Left renal cortex interstitium (tissue), 4 donors: Measurements from ENCODE around the gene ZNF430. TPM values are rescaled to one million over a fixed set of nuclear protein-coding genes. Genes with fewer than 3 reads are reported as not detected.
"Not testable (repeated sequence)": the region's sequence is repeated elsewhere in the genome, so short reads cannot be mapped to it uniquely, and the experiment has no call there.

Experiments used
- DNase-seq, 4 donors: peaks; one replicate each; pipeline ENCODE4 v3.0.0-alpha.2; 2013; ENCODE audit warnings: low read depth in 4 of 4, low spot score in 2 of 4, missing footprints in 1 of 4
- polyA plus RNA-seq, 4 donors: library from polyadenylated mRNA; unstranded; fragments of 120-200 nt; gene quantifications; one replicate each; pipeline ENCODE4 v1.2.1, GENCODE V29; 2013; ENCODE audit not compliant: insufficient read length in 4 of 4

Gene ZNF430
- 10 to 100 TPM in 3 of 4 donors, 1 to 10 TPM in 1; 9.7 to 11.8 (median 10.0) TPM for polyA plus RNA-seq

GRCh38 chr19:21020298-21021227 is at the start of gene ZNF430:
ZNF430 (plus strand) TSS chr19:21020657; CDS start chr19:21020801, 144 bp downstream.
- DNase-seq: peak; percentile 86 to 97 (median 89)

GRCh38 chr19:20992788-20993187 is 27.7 kb upstream of the ZNF430 start:
- DNase-seq: not testable (repeated sequence)

DNA sequence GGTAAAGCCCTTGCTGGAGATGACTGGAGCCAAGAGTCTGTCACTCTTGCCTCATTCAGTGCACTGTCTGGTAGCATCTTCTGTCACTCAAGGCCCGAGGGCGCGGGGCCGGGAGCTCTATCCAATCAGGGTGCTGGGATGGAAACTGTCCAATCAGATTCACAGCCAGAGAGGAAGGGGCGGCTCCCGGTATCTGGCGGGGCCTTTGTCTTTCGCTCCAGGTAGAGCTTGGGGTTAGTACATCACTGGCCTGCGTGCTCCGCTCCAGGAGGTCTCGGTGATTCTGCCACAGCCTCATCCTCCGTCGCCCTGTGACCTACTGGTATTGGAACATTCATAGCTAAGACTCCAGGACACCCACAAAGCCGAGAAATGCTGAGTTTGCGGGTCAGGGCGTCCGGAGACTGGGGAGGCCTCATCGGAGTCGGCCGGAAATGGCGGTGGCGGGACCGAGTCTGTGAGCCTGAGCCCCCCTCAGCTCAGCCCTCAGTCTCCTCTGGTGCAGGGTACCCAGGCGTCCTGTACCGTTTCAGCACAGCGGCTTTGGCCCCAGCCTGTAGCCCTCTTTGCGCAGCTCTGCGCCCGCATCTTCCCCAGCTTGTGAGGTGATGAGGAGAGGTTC is 20.6 kb upstream of the ZNF430 start:
- peak; percentile 75 to 94 (median 87) for DNase-seq

GRCh38 chr19:21021238-21021637 is 781 bp downstream of the ZNF430 start:
- DNase-seq: not testable (repeated sequence)

GRCh38 chr19:21022996-21023395 is 2.5 kb downstream of the ZNF430 start:
- DNase-seq: no peak

DNA sequence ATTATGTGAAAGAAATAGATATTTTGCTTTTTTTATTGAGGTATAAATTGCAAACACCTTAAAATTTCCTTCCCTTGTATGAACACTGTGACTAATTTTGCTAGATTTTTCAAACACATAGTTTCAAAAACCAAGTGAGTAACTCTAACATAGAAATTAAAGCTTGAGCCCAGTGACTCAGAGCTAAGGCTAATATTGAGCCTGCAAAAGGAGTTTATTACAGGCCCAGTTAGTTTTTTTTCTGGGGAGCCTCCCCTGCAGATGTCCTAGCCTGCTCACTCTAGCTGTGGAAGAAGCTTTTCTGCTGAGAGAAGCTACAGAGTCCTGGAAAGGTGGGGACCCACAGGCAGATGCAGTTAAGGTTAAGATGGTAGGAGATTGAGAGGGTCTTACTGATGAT is 3.4 kb downstream of the ZNF430 start:
- DNase-seq: no peak

DNA sequence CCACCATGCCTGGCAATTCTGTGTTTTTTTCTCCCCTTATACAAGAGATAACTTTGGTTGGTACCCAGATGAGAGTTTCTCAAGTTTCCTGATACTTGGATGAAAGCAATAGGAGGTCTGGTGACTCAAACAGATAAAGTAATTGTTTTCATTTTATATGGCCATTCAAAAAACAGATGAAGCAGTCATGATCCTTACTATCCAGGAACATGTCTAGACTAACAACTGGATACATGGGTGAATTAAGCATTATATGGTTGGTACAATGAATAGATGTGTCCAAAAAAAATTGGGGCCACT is 8.5 kb downstream of the ZNF430 start:
- DNase-seq: no peak

DNA sequence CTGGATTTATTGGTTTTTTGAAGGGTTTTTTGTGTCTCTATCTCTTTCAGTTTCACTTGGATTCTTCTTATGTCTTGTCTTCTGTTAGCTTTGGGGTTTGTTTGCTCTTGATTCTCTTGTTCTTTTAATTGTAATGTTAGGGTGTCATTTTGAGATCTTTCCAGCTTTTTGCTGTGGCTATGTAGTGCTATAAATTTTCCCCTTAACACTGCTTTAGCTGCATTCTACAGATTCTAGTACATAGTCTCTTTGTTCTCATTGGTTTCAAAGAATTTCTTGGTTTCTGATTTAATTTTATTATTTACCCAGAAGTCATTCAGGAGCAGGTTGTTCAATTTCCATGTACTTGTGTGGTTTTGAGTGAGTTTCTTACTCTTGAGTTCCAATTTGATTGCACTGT is 24.6 kb downstream of the ZNF430 start:
- DNase-seq: no peak

DNA sequence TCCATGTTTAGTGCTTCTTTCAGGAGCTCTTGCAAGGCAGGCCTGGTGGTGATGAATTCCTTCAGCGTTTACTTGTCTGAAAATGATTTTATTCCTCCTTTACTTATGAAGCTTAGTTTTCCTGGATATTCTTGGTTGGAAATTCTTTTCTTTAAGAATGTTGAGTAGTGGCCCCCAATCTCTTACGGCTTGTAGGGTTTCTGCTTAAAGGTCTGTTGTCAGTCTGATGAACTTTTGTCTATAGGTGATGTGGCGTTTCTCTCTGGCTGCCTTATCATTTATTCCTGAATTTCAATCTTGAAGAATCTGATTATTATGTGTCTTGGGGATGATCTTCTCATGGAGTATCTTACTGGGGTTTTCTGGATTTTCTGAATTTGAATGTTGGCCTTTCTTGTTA is 26.0 kb downstream of the ZNF430 start:
- no peak for DNase-seq

- no peak for DNase-seq
These were observed 27.3 kb downstream of the ZNF430 start for GRCh38 chr19:21047716-21048115.

- no peak for DNase-seq
These were observed 32.4 kb downstream of the ZNF430 start for GRCh38 chr19:21052902-21053301.

- DNase-seq: no peak
These were observed 44.9 kb downstream of the ZNF430 start for GRCh38 chr19:21065336-21065735.

DNA sequence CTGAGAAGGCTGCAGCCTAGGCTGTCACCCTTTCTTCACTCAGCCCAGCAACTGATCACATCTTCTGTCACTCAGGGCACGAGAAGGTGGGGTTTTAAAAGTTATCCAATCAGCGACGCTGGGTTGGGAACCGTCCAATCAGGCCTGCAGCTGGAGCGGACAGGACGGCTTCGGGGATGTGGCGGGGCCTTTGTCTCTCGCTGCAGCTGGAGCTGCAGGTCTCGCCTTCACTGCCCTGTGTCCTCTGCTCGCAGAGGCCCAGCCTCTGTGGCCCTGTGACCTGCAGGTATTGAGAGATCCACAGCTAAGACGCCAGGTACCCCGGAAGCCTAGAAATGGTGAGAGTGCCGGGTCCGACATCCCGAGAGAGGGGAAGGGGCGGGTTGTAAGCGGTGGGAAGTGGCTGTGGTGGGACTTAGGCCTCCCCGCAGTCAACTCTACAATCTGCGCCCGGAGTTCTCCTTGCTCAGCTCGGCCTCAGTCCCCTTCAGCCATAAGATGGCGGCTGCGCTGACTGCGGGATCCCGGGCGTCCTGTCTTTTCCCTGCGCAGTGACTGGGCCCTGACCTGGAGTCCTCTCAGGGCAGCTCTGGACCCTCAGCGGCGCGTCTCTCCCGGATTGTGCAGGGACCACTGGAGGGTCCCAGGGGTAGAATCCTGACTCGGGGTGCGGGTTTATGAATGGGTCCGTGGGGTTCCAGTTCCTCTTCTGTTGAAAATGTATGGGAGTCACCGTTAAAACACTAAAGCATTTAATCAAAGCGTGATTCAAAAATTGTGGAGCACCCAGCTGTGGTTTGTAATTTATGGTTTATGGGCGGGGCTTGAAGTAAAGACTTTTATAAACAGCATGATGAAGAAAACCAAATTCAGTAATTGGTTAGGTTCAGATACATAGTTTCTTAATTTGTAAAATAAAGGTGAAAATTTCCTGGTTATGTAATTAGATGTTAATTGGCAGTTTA is 61.8 kb downstream of the ZNF430 start, which contains the start of gene ZNF714:
TSS of gene ZNF714 (plus strand) at position 193 of the 965 bp plus-strand sequence. CDS start 16,066 bp downstream, outside the sequence.
- peak; percentile 68 to 89 (median 80) for DNase-seq

- DNase-seq: no peak
These were observed 63.9 kb downstream of the ZNF430 start for GRCh38 chr19:21084343-21084742.

GRCh38 chr19:21087871-21088270 is 67.4 kb downstream of the ZNF430 start:
- DNase-seq: no peak

GRCh38 chr19:21092109-21092508 is 71.7 kb downstream of the ZNF430 start:
- DNase-seq: no peak

DNA sequence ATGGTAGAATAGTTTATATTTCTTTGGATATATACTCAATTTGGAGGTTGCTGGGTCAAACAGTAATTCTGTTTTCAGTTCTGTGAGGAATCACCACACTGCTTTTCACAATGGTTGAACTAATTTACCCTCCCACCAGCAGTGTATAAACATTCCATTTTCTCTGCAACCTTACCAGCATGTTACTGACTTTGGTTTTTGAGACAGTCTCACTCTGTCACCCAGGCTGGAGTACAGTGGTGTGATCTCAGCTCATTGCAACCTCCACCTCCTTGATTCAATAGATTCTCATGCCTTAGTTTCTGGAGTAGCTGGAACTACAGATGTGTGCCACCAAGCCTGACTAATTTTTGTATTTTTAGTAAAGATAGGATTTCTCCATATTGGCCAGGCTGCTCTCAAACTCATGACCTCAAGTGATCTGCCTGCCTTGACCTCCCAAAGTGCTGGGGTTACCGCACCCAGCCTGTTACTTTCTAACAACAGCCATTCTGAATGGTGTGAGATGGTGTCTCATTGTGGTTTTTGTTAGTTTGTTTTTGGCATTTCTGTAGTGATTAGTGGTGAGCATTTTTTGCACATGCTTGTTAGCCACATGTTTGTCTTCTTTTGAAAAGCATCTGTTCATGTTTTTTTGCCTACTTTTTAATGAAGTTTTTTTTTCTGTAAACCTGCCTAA is 74.0 kb downstream of the ZNF430 start:
- DNase-seq: no peak

GRCh38 chr19:21098291-21098690 is 77.8 kb downstream of the ZNF430 start:
- no peak for DNase-seq

- DNase-seq: no peak
These were observed 81.2 kb downstream of the ZNF430 start for GRCh38 chr19:21101521-21102242.
